CD4-positive, alpha-beta memory T cell (primary cell): Measurements from ENCODE around the gene ATXN3. TPM values are rescaled to one million over a fixed set of nuclear protein-coding genes. Genes with fewer than 3 reads are reported as not detected.

Experiments used
- CTCF ChIA-PET: fragments of 350-600 bp; sonication (Branson Sonifier 250); formaldehyde crosslinking; loops from one replicate; lab custom pipeline; 2021; ENCODE audit warnings: inconsistent platforms; ENCODE audit not compliant: partially characterized antibody; lab: Charles Lee
- POLR2A ChIA-PET: fragments of 350-600 bp; sonication (Branson Sonifier 250); formaldehyde crosslinking; loops from one replicate; lab custom pipeline; 2021; ENCODE audit not compliant: partially characterized antibody; lab: Charles Lee
- DNase-seq, 5 donors: peaks; one replicate each; pipeline versions ENCODE4 v3.0.0 to v3.0.0-alpha.2; 2020 to 2022; ENCODE audit warnings: mixed read lengths in 1 of 5
- H3K27ac ChIP-seq: one replicate; pipeline ENCODE4 v1.7.0; 2013; ENCODE audit warnings: low read depth, low read length
- H3K27me3 ChIP-seq: 2 replicates; pipeline ENCODE4 v1.7.0; 2013; ENCODE audit warnings: mild to moderate bottlenecking, low read length, moderate library complexity; ENCODE audit not compliant: insufficient read depth
- H3K36me3 ChIP-seq: 2 replicates; pipeline ENCODE4 v1.7.0; 2013; ENCODE audit warnings: mild to moderate bottlenecking, low read length, moderate library complexity; ENCODE audit not compliant: insufficient read depth
- H3K4me1 ChIP-seq: 2 replicates; pipeline ENCODE4 v1.7.0; 2013; ENCODE audit warnings: mild to moderate bottlenecking, low read length, moderate library complexity; ENCODE audit not compliant: insufficient read depth
- H3K4me3 ChIP-seq, 2 donors: one replicate each; pipeline ENCODE4 v1.7.0; 2013; ENCODE audit warnings: low read length in 2 of 2, mild to moderate bottlenecking in 1 of 2
- H3K9me3 ChIP-seq, 2 donors: one replicate each; pipeline ENCODE4 v1.7.0; 2013; ENCODE audit warnings: low read length in 2 of 2, control low read depth in 1 of 2; ENCODE audit not compliant: control insufficient read depth in 1 of 2
- H3K27ac Mint-ChIP-seq, 7 donors: one replicate each; pipeline ENCODE4 v1.8.0; 2020 to 2021; ENCODE audit warnings: mixed read lengths in 7 of 7, mild to moderate bottlenecking in 6 of 7, inconsistent platforms in 3 of 7, moderate library complexity in 3 of 7
- H3K27me3 Mint-ChIP-seq, 2 donors: one replicate each; pipeline ENCODE4 v1.8.0; 2020 to 2021; ENCODE audit warnings: mixed read lengths in 2 of 2
- H3K36me3 Mint-ChIP-seq, 2 donors: one replicate each; pipeline ENCODE4 v1.8.0; 2020 to 2021; ENCODE audit warnings: mixed read lengths in 2 of 2, inconsistent platforms in 1 of 2, mild to moderate bottlenecking in 1 of 2
- H3K4me1 Mint-ChIP-seq, 4 donors: one replicate each; pipeline ENCODE4 v1.8.0; 2020 to 2021; ENCODE audit warnings: mixed read lengths in 4 of 4, mild to moderate bottlenecking in 1 of 4
- H3K4me3 Mint-ChIP-seq, 8 donors: one replicate each; pipeline ENCODE4 v1.8.0; 2020 to 2021; ENCODE audit warnings: mixed read lengths in 8 of 8, mild to moderate bottlenecking in 7 of 8, moderate library complexity in 6 of 8, inconsistent platforms in 3 of 8
- H3K9me3 Mint-ChIP-seq, 8 donors: one replicate each; pipeline ENCODE4 v1.8.0; 2020 to 2021; ENCODE audit warnings: mixed read lengths in 8 of 8, mild to moderate bottlenecking in 5 of 8, inconsistent platforms in 3 of 8, moderate library complexity in 1 of 8
- intact Hi-C: fragments of 100-400 bp; cut with micrococcal nuclease; formaldehyde crosslinking; loops from one replicate; pipeline ENCODE4 v1.15.1; 2023
- polyA plus RNA-seq, 2 donors: library from polyadenylated mRNA; unstranded; fragments of 300-500 nt; fragmentation: Illumina TruSeq; gene quantifications; one replicate each; pipeline ENCODE4 v1.2.3, GENCODE V29; 2021
- total RNA-seq, 2 experiments: library from RNA; stranded (reverse); gene quantifications; one replicate each; pipeline ENCODE4 v1.2.3, GENCODE V29; 2021

Gene ATXN3
- total and polyA plus RNA-seq, 4 experiments from 2014 or later = 12.1 to 52.4 (median 34.4) TPM

- Mint-ChIP-seq H3K27ac (no peak overlapping the region), H3K4me3 (no peak overlapping the region)
Measured at GRCh38 chr14:92135269-92135668, 28.9 kb upstream of the ATXN3 start.

GRCh38 chr14:92134456-92134855, 28.1 kb upstream of the ATXN3 start:
- Mint-ChIP-seq H3K36me3 (peaks cover 43 to 60% of the 10 kb centered on the region in 2 donors), H3K4me1 (peaks cover 2 to 6% (median 6%) of the 10 kb centered on the region in 4 donors), H3K27ac (peak overlapping the region in 1 of 7 donors; percentile 8), H3K9me3 (no peaks in the 10 kb centered on the region), H3K27me3 (no peaks in the 10 kb centered on the region), H3K4me3 (no peak overlapping the region)
- Histone ChIP-seq H3K9me3 (no peaks in the 10 kb centered on the region), H3K27me3 (no peaks in the 10 kb centered on the region), H3K4me1 (no peaks in the 10 kb centered on the region), H3K4me3 (no peak overlapping the region), H3K36me3 (peaks cover 34% of the 10 kb centered on the region), H3K27ac (no peak overlapping the region)
- intact Hi-C loops = loop anchor here (10.0 kb wide), 1 partner anchor 550 kb away; no protein-coding TSS in a partner anchor
- DNase-seq = no peak
- CTCF ChIA-PET = interaction anchor here (0.6 to 3.2 kb wide), 4 partner anchors 12 to 1436 kb away, joined by 3 to 21 read pairs (median 6); partner anchors contain the start of genes ATXN3, CPSF2 and NDUFB1
- POLR2A ChIA-PET = no interaction called here

More at GRCh38 chr14:92135269-92135668, 28.9 kb upstream of the ATXN3 start:
- Mint-ChIP-seq H3K27me3 (no peaks in the 10 kb centered on the region), H3K9me3 (no peaks in the 10 kb centered on the region), H3K4me1 (peaks cover under 1 to 2% (median 1%) of the 10 kb centered on the region in 4 donors), H3K36me3 (peaks cover 43 to 60% of the 10 kb centered on the region in 2 donors)
- ChIA-PET POLR2A (no interaction called here), CTCF (interaction anchor here (0.9 to 3.2 kb wide), 4 partner anchors 13 to 516 kb away, joined by 3 to 21 read pairs (median 6); partner anchors contain the start of genes ATXN3, CPSF2 and NDUFB1)
- Histone ChIP-seq H3K4me3 (no peak overlapping the region), H3K36me3 (peaks cover 30% of the 10 kb centered on the region), H3K4me1 (no peaks in the 10 kb centered on the region), H3K9me3 (no peaks in the 10 kb centered on the region), H3K27ac (no peak overlapping the region), H3K27me3 (no peaks in the 10 kb centered on the region)
- DNase-seq = peak in 2 of 5 donors; percentile 10 to 13
- intact Hi-C loops = loop anchor here (10.0 kb wide), 1 partner anchor 550 kb away; no protein-coding TSS in a partner anchor

GRCh38 chr14:92122761-92123160, 16.4 kb upstream of the ATXN3 start:
- Histone ChIP-seq H3K27me3 (no peaks in the 10 kb centered on the region), H3K36me3 (no peaks in the 10 kb centered on the region), H3K9me3 (no peaks in the 10 kb centered on the region), H3K4me3 (peak overlapping the region; percentile 98), H3K27ac (peak overlapping the region; percentile 88), H3K4me1 (peaks cover 75% of the 10 kb centered on the region)
- intact Hi-C loops = loop anchor here (5.0 to 10.0 kb wide), 3 partner anchors 482 to 670 kb away; partner anchors contain the start of genes GOLGA5 and PPP4R3A
- peaks cover 0 to 2% of the 10 kb centered on the region in 2 donors for H3K27me3 Mint-ChIP-seq
- H3K27ac Mint-ChIP-seq = peak overlapping the region; percentile 98 to 100 (median 99)
- H3K4me3 Mint-ChIP-seq = peak overlapping the region; percentile 96 to 100 (median 99)
- DNase-seq = no peak
- H3K4me1 Mint-ChIP-seq = peaks cover 35 to 68% (median 45%) of the 10 kb centered on the region in 4 donors
- ChIA-PET POLR2A (interaction anchor here (0.5 to 6.5 kb wide), 8 partner anchors 15 to 992 kb away, joined by 3 to 125 read pairs (median 6); partner anchors contain the start of genes ATXN3, PPP4R3A and TRIP11), CTCF (interaction anchor here (2.2 to 10.7 kb wide), 3 partner anchors 11 to 82 kb away, joined by 7 to 167 read pairs (median 21); partner anchors contain the start of gene ATXN3)
- peaks cover 10 to 33% of the 10 kb centered on the region in 2 donors for H3K36me3 Mint-ChIP-seq
- no peaks in the 10 kb centered on the region for H3K9me3 Mint-ChIP-seq

GRCh38 chr14:92122351-92122677, 15.9 kb upstream of the ATXN3 start:
- Histone ChIP-seq H3K36me3 (no peaks in the 10 kb centered on the region), H3K27me3 (no peaks in the 10 kb centered on the region), H3K9me3 (no peaks in the 10 kb centered on the region), H3K4me1 (peaks cover 73% of the 10 kb centered on the region), H3K27ac (peak overlapping the region; percentile 88), H3K4me3 (peak overlapping the region; percentile 98)
- peak overlapping the region; percentile 96 to 100 (median 99) for H3K4me3 Mint-ChIP-seq
- intact Hi-C loops = loop anchor here (5.0 to 10.0 kb wide), 3 partner anchors 482 to 670 kb away; partner anchors contain the start of genes GOLGA5 and PPP4R3A
- peaks cover 30 to 64% (median 41%) of the 10 kb centered on the region in 4 donors for H3K4me1 Mint-ChIP-seq
- no peaks in the 10 kb centered on the region for H3K9me3 Mint-ChIP-seq
- H3K27me3 Mint-ChIP-seq = peaks cover 0 to 2% of the 10 kb centered on the region in 2 donors
- H3K36me3 Mint-ChIP-seq = peaks cover 6 to 29% of the 10 kb centered on the region in 2 donors
- ChIA-PET CTCF (interaction anchor here (1.1 to 10.7 kb wide), 4 partner anchors 10 to 82 kb away, joined by 4 to 167 read pairs (median 14); partner anchors contain the start of gene ATXN3), POLR2A (interaction anchor here (0.6 to 6.5 kb wide), 14 partner anchors 9 to 1364 kb away, joined by 3 to 125 read pairs (median 4); partner anchors contain the start of genes ATXN3, GOLGA5, PPP4R3A and TRIP11)
- H3K27ac Mint-ChIP-seq = peak overlapping the region; percentile 98 to 100 (median 99)
- DNase-seq = no peak

GRCh38 chr14:92121670-92122350, 15.4 kb upstream of the ATXN3 start, which contains the start of the genes CPSF2 and NDUFB1:
TSS of gene CPSF2 (plus strand) at chr14:92121969. CDS start at chr14:92130985, 9,016 bp downstream.
TSS of gene NDUFB1 (minus strand) at chr14:92121706. CDS start at chr14:92117637, 4,069 bp downstream.
- H3K27ac Mint-ChIP-seq = peak within 1 kb of the TSS; percentile 98 to 100 (median 99)
- ChIA-PET POLR2A (interaction anchor here (0.6 to 6.5 kb wide), 22 partner anchors 9 to 1739 kb away, joined by 3 to 125 read pairs (median 4); partner anchors contain the start of genes ATXN3, CALM1, GOLGA5 and PPP4R3A), CTCF (interaction anchor here (1.1 to 10.7 kb wide), 5 partner anchors 9 to 81 kb away, joined by 3 to 167 read pairs (median 7); partner anchors contain the start of gene ATXN3)
- Histone ChIP-seq H3K4me3 (peak within 1 kb of the TSS; percentile 98), H3K9me3 (no peaks in the 10 kb centered on the region), H3K4me1 (peaks cover 69% of the 10 kb centered on the region), H3K36me3 (no peaks in the 10 kb centered on the region), H3K27me3 (no peaks in the 10 kb centered on the region), H3K27ac (peak within 1 kb of the TSS; percentile 88)
- peaks cover 27 to 59% (median 37%) of the 10 kb centered on the region in 4 donors for H3K4me1 Mint-ChIP-seq
- H3K27me3 Mint-ChIP-seq = peaks cover 0 to 2% of the 10 kb centered on the region in 2 donors
- peak within 1 kb of the TSS; percentile 96 to 100 (median 99) for H3K4me3 Mint-ChIP-seq
- H3K9me3 Mint-ChIP-seq = no peaks in the 10 kb centered on the region
- DNase-seq = peak; percentile 85 to 88 (median 85)
- peaks cover 2 to 27% of the 10 kb centered on the region in 2 donors for H3K36me3 Mint-ChIP-seq
- intact Hi-C loops = loop anchor here (1.0 to 10.0 kb wide), 4 partner anchors 16 to 670 kb away; partner anchors contain the start of genes ATXN3, GOLGA5 and PPP4R3A

- H3K4me3 Mint-ChIP-seq = peak overlapping the region; percentile 96 to 100 (median 99)
Measured at GRCh38 chr14:92121207-92121669, 14.9 kb upstream of the ATXN3 start.

More at GRCh38 chr14:92121207-92121669, 14.9 kb upstream of the ATXN3 start:
- Mint-ChIP-seq H3K27ac (peak overlapping the region; percentile 98 to 100 (median 99)), H3K36me3 (peaks cover 4 to 28% of the 10 kb centered on the region in 2 donors), H3K9me3 (no peaks in the 10 kb centered on the region), H3K27me3 (peaks cover 0 to 2% of the 10 kb centered on the region in 2 donors), H3K4me1 (peaks cover 26 to 58% (median 36%) of the 10 kb centered on the region in 4 donors)
- Histone ChIP-seq H3K4me1 (peaks cover 63% of the 10 kb centered on the region), H3K36me3 (no peaks in the 10 kb centered on the region), H3K27me3 (no peaks in the 10 kb centered on the region), H3K27ac (peak overlapping the region; percentile 88), H3K4me3 (peak overlapping the region; percentile 98), H3K9me3 (no peaks in the 10 kb centered on the region)
- CTCF ChIA-PET = interaction anchor here (1.1 to 10.7 kb wide), 5 partner anchors 9 to 81 kb away, joined by 3 to 167 read pairs (median 7); partner anchors contain the start of gene ATXN3
- intact Hi-C loops = loop anchor here (1.0 to 10.0 kb wide), 4 partner anchors 15 to 671 kb away; partner anchors contain the start of genes ATXN3, GOLGA5 and PPP4R3A
- POLR2A ChIA-PET = interaction anchor here (0.7 to 6.5 kb wide), 18 partner anchors 10 to 1739 kb away, joined by 3 to 125 read pairs (median 4); partner anchors contain the start of genes ATXN3, CALM1, PPP4R3A and TRIP11
- DNase-seq = no peak
